ENCODE measurements around the gene ADGRG6.

Gene ADGRG6

GRCh38 chr6:142469220-142469619 is 167.4 kb downstream of the ADGRG6 start:
- DNase-seq (ENCODE audit: low read depth) = peak; percentile 39
- no peak overlapping the region for H3K4me3 ChIP-seq (ENCODE audit: low read length)
- TF ChIP-seq, protein P1, sequence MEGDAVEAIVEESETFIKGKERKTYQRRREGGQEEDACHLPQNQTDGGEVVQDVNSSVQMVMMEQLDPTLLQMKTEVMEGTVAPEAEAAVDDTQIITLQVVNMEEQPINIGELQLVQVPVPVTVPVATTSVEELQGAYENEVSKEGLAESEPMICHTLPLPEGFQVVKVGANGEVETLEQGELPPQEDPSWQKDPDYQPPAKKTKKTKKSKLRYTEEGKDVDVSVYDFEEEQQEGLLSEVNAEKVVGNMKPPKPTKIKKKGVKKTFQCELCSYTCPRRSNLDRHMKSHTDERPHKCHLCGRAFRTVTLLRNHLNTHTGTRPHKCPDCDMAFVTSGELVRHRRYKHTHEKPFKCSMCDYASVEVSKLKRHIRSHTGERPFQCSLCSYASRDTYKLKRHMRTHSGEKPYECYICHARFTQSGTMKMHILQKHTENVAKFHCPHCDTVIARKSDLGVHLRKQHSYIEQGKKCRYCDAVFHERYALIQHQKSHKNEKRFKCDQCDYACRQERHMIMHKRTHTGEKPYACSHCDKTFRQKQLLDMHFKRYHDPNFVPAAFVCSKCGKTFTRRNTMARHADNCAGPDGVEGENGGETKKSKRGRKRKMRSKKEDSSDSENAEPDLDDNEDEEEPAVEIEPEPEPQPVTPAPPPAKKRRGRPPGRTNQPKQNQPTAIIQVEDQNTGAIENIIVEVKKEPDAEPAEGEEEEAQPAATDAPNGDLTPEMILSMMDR (IDR thresholded peaks at IDR 0.05; ENCODE audit: insufficient read depth, low read depth, low read length, missing control alignments) = no peak

DNA sequence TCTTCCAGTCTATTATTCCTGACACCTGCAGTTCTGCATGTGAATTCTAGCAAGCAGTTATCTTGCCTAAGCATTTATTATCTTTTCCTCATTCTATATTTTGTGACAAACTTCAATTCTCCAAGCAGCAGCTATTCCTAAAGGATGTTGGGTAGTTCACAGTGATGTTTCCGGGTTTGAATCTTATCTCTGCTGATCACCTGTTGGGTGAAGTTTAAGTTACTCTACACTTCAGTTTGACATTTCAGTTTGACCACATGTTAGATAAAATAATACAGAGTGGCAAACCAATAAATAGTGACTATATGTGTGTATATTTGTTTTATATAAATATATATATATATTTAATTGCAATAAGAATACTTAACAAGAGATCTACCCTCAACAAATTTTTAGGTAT is 168.6 kb downstream of the ADGRG6 start:
- DNase-seq (ENCODE audit: low read depth) = no peak
- TF ChIP-seq, protein P1 (IDR thresholded peaks at IDR 0.05; ENCODE audit: insufficient read depth, low read depth, low read length, missing control alignments) = no peak
- no peak overlapping the region for H3K4me3 ChIP-seq (ENCODE audit: low read length)

DNA sequence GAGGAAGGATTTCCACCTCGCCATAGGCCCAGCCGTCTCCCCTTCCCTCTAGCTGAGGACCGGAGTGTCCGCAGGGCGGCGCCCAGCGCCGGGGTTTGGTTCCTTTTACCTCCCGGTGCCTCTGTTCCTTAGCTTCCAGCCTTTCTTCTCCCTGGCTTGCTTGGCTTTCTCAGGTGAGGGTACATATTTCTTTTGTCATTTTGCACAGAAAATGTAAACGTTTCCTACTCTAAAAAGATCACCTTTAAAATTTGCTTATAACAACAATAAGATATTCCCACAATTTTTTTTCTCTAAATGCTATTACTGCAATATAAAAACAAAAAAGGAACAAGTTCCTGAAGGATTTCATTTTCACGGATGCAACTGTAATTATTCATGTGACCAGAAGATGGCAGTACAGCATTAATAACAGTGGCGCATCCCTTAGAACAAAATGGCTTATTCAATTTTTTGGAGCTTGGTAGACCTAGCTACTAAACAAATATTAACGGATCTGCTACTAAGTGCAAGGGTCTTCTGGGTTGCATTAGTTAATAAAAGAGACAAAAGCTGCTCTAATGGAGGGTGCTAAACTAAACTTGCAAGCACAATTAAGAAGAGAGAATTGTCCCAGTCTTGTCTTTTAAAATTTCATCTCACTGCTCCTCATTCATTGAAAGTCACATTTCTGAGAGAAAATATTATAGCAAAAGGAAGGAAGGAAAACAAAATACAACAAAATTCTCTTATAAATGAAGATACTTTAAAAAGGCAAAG is 172.9 kb downstream of the ADGRG6 start:
- TF ChIP-seq, protein P1 (IDR thresholded peaks at IDR 0.05; ENCODE audit: insufficient read depth, low read depth, low read length, missing control alignments) = peak; percentile 59
- no peak overlapping the region for H3K4me3 ChIP-seq (ENCODE audit: low read length)
- DNase-seq (ENCODE audit: low read depth) = peak; percentile 70

DNA sequence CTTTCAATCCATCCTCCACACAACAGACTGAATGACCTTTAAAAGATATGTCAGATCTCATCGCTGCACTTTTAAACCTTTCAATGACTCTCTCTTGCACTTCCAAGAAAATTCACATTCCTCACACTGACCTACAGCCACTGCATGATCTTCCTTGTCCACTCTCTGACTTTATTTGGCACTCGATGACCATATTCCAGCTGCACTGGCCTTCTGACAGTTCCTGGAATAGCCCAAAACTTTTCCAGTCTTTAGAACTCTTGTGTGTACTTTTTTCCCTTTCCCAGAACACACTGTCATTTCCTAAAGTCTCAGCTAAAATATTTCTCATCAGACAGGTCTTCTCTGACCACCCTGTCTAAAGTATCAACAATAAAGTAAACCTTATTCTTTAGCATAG is 174.6 kb downstream of the ADGRG6 start:
- TF ChIP-seq, protein P1 (IDR thresholded peaks at IDR 0.05; ENCODE audit: insufficient read depth, low read depth, low read length, missing control alignments) = no peak
- H3K4me3 ChIP-seq (ENCODE audit: low read length) = no peak overlapping the region
- DNase-seq (ENCODE audit: low read depth) = no peak

DNA sequence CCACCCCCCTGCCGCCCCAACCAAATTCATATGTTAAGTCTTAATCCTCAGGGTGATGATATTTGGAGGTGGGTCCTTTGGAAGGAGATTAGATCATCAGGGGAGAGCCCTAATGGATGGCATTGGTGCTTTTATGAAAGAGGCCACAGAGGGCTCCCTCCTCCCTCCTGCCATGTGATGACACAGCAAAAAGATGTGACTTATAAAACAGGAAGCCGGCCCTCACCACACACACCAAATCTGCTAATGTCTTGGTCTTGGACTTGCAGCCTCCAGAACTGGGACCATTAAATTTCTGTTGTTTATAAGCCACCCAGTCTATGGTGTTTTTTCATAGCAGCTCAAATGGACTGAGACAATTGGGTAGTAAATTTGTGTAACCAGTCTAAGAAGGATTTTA is 176.3 kb downstream of the ADGRG6 start:
- DNase-seq (ENCODE audit: low read depth) = peak; percentile 58
- TF ChIP-seq, protein P1 (IDR thresholded peaks at IDR 0.05; ENCODE audit: insufficient read depth, low read depth, low read length, missing control alignments) = no peak
- H3K4me3 ChIP-seq (ENCODE audit: low read length) = no peak overlapping the region

GRCh38 chr6:142481466-142481865 is 179.7 kb downstream of the ADGRG6 start:
- H3K4me3 ChIP-seq (ENCODE audit: low read length) = no peak overlapping the region
- TF ChIP-seq, protein P1 (IDR thresholded peaks at IDR 0.05; ENCODE audit: insufficient read depth, low read depth, low read length, missing control alignments) = no peak
- peak; percentile 27 for DNase-seq (ENCODE audit: low read depth)

- no peak overlapping the region for H3K4me3 ChIP-seq (ENCODE audit: low read length)
- TF ChIP-seq, protein P1 (IDR thresholded peaks at IDR 0.05; ENCODE audit: insufficient read depth, low read depth, low read length, missing control alignments) = no peak
- DNase-seq (ENCODE audit: low read depth) = peak; percentile 27
Observed at GRCh38 chr6:142482249-142482648, 180.4 kb downstream of the ADGRG6 start.
